Urothelium cell line (cell line): Measurements from ENCODE around the gene KSR1.
"Not testable (repeated sequence)": the region's sequence is repeated elsewhere in the genome, so short reads cannot be mapped to it uniquely, and the experiment has no call there.

Source experiments
- DNase-seq: peaks from one replicate; pipeline ENCODE4 v3.0.0; 2011; ENCODE audit warnings: low spot score, mixed read lengths
- FAIRE-seq: peaks from 2 replicates; lab custom pipeline; 2011; peaks lifted over from hg19 to GRCh38; lab: Jason Lieb, UNC

Gene KSR1

DNA sequence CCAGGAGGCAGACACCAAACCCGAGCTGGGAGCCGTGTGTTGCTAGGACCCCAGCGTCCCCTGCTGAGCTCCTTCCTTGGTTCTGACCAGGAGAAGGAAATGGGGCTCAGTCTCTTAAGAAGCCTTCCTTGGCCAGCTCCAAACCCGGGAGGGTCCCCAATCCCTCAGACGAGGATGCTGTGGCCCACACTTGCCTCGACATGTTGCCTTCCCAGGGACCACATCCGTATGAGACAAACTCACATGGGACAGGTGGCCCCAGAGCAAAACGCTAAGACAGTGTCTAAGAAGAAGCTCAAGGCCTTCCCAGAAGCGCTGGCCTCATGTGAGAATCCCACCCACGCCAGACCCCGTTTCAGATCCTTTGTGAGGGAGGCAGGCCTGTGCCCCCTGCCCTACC lies 194.6 kb downstream of the KSR1 start:
- no peak for FAIRE-seq

GRCh38 chr17:27651411-27652345 lies 195.4 kb downstream of the KSR1 start:
- DNase-seq (no peak), FAIRE-seq (no peak)

More for the DNA sequence above, 194.6 kb downstream of the KSR1 start:
- no peak for DNase-seq

DNA sequence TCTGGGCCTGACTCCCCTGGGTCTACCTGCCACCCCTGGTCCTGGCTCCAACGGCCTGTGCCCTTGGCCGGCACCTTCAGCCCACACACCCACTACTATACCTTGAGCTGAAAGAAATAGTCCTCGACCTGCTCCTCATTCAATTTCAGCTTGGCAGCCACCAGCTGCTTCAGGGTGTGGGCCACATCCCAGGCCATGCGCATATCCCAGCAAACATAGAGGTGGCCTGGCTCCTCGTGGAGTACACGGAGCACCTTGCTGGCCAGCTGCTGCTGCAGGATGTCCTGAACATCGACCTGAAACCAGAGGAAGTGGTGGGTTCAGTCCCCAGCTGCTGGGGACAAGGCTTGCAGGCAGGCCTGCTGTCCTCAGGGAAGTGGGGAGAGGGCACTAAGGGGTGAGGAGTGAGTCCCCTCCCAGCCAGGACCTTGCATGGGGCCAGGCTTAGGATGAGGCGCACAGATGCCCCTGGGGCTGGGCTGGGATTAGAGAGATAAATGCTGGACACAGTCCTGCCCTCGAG lies 197.3 kb downstream of the KSR1 start:
- not testable (repeated sequence) for DNase-seq, FAIRE-seq

- DNase-seq (no peak), FAIRE-seq (no peak)
Observed at GRCh38 chr17:27654136-27654535, 197.9 kb downstream of the KSR1 start.

DNA sequence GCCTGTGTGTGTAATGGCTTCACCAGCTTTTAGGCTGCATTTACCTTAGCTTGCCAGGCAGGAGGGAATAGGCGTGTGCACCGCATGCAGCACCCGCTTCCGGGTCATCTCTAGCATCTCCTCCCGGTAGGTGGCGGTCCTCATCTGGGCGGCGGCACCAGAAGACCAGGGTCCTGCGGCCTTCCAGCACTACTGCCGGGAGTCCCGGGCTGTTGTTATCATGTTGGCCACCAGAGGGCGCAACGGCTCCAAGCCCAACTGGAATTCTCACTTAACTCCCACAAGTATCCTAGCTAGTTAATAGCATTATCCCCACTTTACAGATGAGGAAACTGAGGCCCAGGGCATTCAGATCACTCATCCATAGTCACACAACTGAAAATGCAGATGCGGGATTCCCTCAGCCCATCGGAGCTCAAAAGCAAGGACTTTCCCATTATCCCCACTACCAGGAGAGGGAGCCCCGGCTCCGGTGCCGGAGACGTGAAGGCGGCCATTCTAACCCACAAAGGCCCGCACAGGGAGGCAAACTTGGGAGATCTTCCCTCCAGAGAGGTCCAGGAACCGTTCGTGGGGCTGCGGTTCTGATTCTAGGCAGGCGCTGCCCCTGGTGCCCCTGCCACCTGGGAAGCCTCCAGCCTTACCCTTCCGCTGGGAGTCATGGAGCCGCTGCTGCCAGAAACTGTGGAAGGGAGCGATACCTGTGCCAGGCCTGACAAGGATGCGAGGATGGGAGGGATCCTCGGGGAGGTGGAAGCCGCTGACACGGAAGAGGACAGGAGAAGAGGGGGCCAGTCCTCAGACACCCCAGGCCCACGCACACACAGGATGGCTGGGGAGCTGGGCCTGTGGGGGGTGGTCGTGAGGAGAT lies 198.6 kb downstream of the KSR1 start:
- no peak for FAIRE-seq
- peak; percentile 90 for DNase-seq

- DNase-seq, FAIRE-seq: not testable (repeated sequence)
Observed at GRCh38 chr17:27655525-27656111, 199.4 kb downstream of the KSR1 start.

DNA sequence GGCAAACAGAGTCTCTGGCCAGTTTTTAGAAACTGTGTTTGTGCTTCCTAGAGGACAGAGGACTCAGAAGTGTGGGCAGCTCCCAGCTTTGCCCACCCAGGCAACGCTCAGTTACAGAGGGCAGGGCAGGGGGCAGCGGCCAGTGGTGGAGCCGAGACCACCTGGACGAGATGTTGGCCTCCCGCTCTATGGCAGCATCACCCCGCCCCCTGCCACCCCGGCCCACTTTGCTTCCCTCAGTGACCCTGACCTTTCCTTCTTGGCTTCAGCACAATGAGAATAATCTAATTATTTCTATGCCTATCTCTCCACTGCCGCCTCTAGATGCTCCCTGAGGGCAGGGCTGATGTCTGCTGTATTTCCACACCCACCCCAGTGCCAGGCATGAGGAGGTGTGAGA lies 200.4 kb downstream of the KSR1 start:
- not testable (repeated sequence) for DNase-seq, FAIRE-seq

- DNase-seq (no peak), FAIRE-seq (no peak)
Observed at GRCh38 chr17:27657620-27658019, 201.4 kb downstream of the KSR1 start.

DNA sequence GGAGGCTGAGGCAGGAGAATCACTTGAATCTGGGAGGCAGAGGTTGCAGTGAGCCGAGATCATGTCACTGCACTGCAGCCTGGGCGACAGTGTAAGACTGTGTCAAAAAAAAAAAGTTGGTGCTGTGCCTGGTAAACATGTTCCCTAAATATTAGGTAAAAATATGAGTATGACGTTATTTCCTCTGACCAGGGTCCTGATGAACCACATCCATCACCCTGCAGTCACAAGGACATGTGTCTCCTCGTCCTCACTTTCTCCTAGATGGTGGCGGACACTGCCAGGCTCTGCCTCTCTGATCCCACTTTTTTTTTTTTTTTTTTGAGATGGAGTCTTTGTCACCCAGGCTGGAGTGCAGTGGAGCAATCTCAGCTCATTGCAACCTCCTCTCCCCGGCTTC lies 203.4 kb downstream of the KSR1 start:
- FAIRE-seq: no peak
- DNase-seq: no peak

DNA sequence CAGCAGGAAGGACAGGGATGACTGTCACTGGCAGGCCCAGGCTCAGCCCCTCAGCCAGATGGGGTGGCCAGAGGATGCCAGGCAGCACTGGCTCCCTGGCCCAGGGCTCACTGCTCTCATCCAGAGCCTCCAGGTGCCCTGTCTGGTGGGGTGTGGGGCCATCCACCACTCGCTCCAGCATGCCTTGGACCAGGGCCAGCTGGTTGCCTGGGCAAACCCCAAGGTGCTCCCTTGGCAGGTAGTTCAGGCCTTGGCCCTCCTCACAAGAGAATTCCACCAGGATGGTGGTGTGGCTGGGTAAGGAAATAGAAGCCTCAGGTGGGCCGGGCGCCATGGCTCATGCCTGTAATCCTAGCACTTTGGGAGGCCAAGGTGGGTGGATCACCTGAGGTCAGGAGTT lies 204.2 kb downstream of the KSR1 start:
- FAIRE-seq: no peak
- no peak for DNase-seq

GRCh38 chr17:27663936-27664605 lies 207.8 kb downstream of the KSR1 start:
- FAIRE-seq (no peak), DNase-seq (no peak)

- DNase-seq: no peak
- no peak for FAIRE-seq
Observed at GRCh38 chr17:27664606-27664965, 208.3 kb downstream of the KSR1 start.

DNA sequence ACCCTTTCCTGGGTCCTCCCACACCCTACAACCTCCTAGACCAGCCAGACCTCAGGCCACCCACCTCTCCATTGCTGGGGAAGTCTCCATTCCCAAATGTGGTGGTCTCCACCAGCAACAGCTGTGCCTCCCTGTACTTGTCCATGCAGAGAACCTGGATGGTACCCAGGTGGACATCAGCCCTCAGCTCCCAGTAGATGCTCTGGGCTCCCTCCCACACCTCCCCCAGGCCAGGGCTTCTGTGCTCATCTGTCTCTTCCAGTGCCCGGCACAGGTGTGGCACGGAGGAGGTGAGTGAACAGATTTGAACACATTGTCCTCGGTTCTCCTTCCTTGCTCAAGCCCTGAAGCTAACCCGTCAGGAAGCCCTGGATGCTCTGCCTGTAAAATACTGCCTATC lies 209.3 kb downstream of the KSR1 start:
- DNase-seq: no peak
- FAIRE-seq: no peak

GRCh38 chr17:27666270-27666669 lies 210.0 kb downstream of the KSR1 start:
- DNase-seq: not testable (repeated sequence)
- peak; percentile 66 for FAIRE-seq

- no peak for FAIRE-seq
- DNase-seq: no peak
Observed at GRCh38 chr17:27666831-27667560, 210.7 kb downstream of the KSR1 start.

DNA sequence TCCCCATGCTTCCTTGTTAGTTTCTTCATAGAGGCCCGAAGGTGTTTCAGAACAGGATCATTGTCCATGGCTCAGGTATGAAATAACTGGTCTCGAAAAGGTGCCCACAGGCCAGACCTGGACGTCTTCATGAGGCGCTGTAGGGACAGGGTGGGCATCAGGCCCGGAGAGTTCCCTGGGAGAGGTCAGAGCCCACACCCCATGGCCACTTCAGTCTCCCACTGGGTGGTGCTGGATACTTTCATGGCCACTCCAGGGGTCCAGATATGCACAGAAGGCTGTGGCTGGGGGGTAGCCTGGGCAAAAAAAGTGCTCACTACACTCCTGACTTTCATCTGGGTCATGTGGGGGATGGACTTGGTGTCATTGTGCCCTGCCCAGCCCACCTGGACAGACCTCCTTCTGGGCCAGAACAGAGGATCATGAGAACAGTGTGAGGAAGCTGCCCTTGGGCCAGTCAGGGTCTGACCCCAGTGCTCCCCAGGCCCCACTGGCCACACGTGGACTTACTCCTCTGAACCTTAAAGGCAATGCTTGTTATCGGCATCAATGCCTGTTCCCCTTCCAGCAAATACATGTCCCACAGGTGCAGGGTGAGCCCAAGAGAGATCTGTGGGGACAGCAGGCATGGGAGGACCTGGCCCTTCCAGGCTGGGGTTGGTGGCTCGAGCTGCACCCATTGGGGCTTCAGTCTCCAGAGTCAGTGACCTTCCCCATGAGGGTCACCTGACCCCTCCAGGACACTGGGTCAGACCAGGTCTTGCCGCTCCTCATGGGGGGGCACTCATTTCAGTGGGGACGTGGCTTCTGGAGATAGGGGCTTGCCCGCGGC lies 211.6 kb downstream of the KSR1 start:
- FAIRE-seq (no peak), DNase-seq (no peak)

DNA sequence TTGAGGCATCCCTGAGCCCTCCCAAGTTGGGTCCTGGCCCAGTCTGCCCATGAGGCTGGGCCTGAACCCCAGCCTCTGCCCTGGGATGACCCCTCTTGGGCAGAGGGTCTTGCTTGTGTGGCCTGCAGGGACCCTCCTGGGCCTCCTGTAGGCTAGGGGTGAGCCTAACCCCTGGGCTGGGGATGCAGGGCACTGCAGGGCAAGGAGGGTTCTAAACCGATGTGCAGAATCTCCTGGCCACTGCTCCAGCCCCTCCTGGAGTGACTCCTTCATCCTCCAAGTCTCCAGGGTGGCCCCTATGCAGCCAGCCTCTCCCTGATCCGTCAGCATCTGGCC lies 212.2 kb downstream of the KSR1 start:
- FAIRE-seq (no peak), DNase-seq (no peak)

- FAIRE-seq: no peak
Observed at GRCh38 chr17:27669136-27669535, 212.9 kb downstream of the KSR1 start.

GRCh38 chr17:27669850-27670249 lies 213.6 kb downstream of the KSR1 start:
- DNase-seq (no peak), FAIRE-seq (no peak)

More at GRCh38 chr17:27669136-27669535, 212.9 kb downstream of the KSR1 start:
- DNase-seq: no peak
